Right lobe of liver (tissue), 6 donors: ENCODE measurements around the gene PRIMPOL. TPM values are rescaled to one million over a fixed set of nuclear protein-coding genes. Genes with fewer than 3 reads are reported as not detected.

Experiments
- ATAC-seq, 4 donors: fragments of 200-7000 bp; cut with Tn5 transposase; one replicate each; pipeline ENCODE4 v1.9.1; 2020; ENCODE audit warnings: mild to moderate bottlenecking in 4 of 4, moderate library complexity in 4 of 4
- DNase-seq, 3 donors: peaks; one replicate each; pipeline ENCODE4 v3.0.0-alpha.2; 2020
- H3K27ac ChIP-seq, 3 donors: fragments of 200-600 bp; one replicate each; pipeline ENCODE4 v1.8.0; 2022
- H3K27me3 ChIP-seq, 2 donors: fragments of 200-600 bp; one replicate each; pipeline ENCODE4 v1.8.0; 2022
- H3K36me3 ChIP-seq, 4 donors: fragments of 200-600 bp; sonication (generic) in 1 of 4; one replicate each; pipeline versions ENCODE4 v1.5.1 to v1.8.0; 2017 to 2022; ENCODE audit warnings: control low read depth in 1 of 4
- H3K4me1 ChIP-seq, 4 donors: fragments of 200-600 bp; sonication (generic) in 1 of 4; one replicate each; pipeline versions ENCODE4 v1.5.1 to v1.8.0; 2017 to 2022; ENCODE audit warnings: control low read depth in 1 of 4
- H3K4me3 ChIP-seq, 3 donors: fragments of 200-600 bp; one replicate each; pipeline ENCODE4 v1.8.0; 2022
- H3K9me3 ChIP-seq, 4 donors: fragments of 200-600 bp; sonication (generic) in 1 of 4; one replicate each; pipeline versions ENCODE4 v1.5.1 to v1.8.0; 2017 to 2022; ENCODE audit warnings: control low read depth in 1 of 4
- POLR2A ChIP-seq: fragments of 450-650 bp; IDR thresholded peaks from one replicate; pipeline ENCODE4 v1.6.1; 2017; ENCODE audit warnings: antibody characterized with exemption, mild to moderate bottlenecking
- WGBS: methylation state at CpG from one replicate; pipeline ENCODE4 v1.1.6; 2018; ENCODE audit warnings: low coverage, low lambda C conversion rate; ENCODE audit not compliant: insufficient coverage; ENCODE audit errors: missing lambda C conversion rate; 5-methylcytosine and 5-hydroxymethylcytosine counted together
- intact Hi-C, 2 donors: fragments of 100-400 bp; cut with DNase I; formaldehyde crosslinking; loops; one replicate each; pipeline versions ENCODE4 v1.11.2 to v1.14.1; 2022
- total RNA-seq, 6 experiments: library from RNA; depleted of rRNA in 2 of 6; stranded (reverse); fragments of >200 nt in 2 of 6; fragmentation: NEBNext Ultra II Directional in 3 of 6; extraction: Animal tissue kit (Norgen Biotek cat#: 25700) in 3 of 6; gene quantifications; one replicate each; pipeline versions ENCODE4 v1.1.0 to v1.2.4, GENCODE V29; 2016 to 2023
- TF ChIP-seq, protein P1 (sequence below), 4 donors: fragments of 200-600 bp in 3 of 4; fragments of 450-650 bp in 1 of 4; IDR thresholded peaks; one replicate each; pipeline versions ENCODE4 v1.5.1 to v1.8.0; 2016 to 2022; ENCODE audit warnings: antibody characterized with exemption in 4 of 4, mild to moderate bottlenecking in 2 of 4
- donor health status: DM: no; HTN: yes; CAD: no.
- donor health status: DM: no; HTN: no; CAD: no.
- donor health status: DM: no; HTN: no; CAD: no.
- donor health status: DM: no; HTN: yes; CAD: no.
- donor health status: DM: no; HTN: yes; CAD: no.

PRIMPOL gene
- total RNA-seq, 6 experiments from 2014 or later: 4.0 to 8.7 (median 5.7) TPM

DNA sequence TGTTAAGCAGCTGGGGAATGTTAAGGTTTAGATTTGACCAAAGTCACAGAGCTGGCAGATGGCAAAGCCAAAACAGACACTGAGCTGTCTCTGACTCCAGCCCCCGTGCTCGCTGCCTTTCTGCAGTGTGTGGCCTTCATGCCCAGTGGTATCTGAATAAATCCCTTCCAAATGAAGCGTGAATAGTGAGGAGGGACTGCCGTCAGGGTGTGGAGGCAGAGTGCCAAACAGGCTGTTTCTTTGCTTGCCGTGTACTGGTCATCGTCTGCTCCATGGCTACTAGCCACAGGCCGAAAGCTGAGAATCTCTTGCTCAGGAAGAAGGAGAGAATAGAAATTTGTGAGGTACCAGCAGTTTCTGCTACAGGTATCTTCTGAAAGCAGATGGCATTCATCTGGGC, 19.7 kb downstream of the PRIMPOL start:
- no peak for TF ChIP-seq POLR2A
- TF ChIP-seq, protein P1, sequence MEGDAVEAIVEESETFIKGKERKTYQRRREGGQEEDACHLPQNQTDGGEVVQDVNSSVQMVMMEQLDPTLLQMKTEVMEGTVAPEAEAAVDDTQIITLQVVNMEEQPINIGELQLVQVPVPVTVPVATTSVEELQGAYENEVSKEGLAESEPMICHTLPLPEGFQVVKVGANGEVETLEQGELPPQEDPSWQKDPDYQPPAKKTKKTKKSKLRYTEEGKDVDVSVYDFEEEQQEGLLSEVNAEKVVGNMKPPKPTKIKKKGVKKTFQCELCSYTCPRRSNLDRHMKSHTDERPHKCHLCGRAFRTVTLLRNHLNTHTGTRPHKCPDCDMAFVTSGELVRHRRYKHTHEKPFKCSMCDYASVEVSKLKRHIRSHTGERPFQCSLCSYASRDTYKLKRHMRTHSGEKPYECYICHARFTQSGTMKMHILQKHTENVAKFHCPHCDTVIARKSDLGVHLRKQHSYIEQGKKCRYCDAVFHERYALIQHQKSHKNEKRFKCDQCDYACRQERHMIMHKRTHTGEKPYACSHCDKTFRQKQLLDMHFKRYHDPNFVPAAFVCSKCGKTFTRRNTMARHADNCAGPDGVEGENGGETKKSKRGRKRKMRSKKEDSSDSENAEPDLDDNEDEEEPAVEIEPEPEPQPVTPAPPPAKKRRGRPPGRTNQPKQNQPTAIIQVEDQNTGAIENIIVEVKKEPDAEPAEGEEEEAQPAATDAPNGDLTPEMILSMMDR (IDR thresholded peaks at IDR 0.05): no peak
- DNase-seq (no peak), ATAC-seq (no peak)
- H3K27ac ChIP-seq: no peak overlapping the region
- intact Hi-C loops: no loop called here
- H3K36me3 ChIP-seq: peaks cover 0 to 10% (median 2%) of the 10 kb centered on the region in 4 donors
- H3K4me1 ChIP-seq: peaks cover 0 to 12% (median 0%) of the 10 kb centered on the region in 4 donors
- H3K4me3 ChIP-seq: no peak overlapping the region
- WGBS: 86% methylated on average over 7 of the region's 7 CpGs
- no peaks in the 10 kb centered on the region for H3K9me3 ChIP-seq
- no peaks in the 10 kb centered on the region for H3K27me3 ChIP-seq

DNA sequence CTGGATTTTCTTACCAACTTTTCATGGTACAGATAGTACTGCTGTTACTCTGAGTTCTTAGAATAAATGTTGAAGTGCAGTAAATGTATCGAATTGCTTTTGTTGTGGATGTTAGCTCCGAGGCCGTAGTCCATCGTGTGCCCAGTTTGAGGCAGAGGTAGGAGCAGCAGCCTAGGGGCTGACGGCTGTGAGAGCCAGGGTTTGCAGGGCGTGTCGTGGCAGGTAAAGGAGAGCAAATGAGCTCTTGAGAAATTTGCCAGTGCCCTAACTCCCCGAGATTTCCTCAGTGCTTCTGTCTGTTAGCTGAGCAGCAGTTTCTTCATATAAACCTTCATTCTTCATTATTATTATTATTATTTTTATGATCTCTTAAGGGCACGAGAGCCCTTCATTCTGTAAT, 21.6 kb downstream of the PRIMPOL start:
- H3K4me3 ChIP-seq: no peak overlapping the region
- TF ChIP-seq, protein P1 (IDR thresholded peaks at IDR 0.05): no peak
- TF ChIP-seq POLR2A: no peak
- H3K4me1 ChIP-seq: peaks cover 0 to 9% (median 0%) of the 10 kb centered on the region in 4 donors
- ATAC-seq (no peak), DNase-seq (no peak)
- H3K9me3 ChIP-seq: no peaks in the 10 kb centered on the region
- WGBS: 94% methylated on average over 9 of the region's 9 CpGs
- peaks cover 0 to 10% (median 2%) of the 10 kb centered on the region in 4 donors for H3K36me3 ChIP-seq
- H3K27me3 ChIP-seq: no peaks in the 10 kb centered on the region
- intact Hi-C loops: no loop called here
- no peak overlapping the region for H3K27ac ChIP-seq

DNA sequence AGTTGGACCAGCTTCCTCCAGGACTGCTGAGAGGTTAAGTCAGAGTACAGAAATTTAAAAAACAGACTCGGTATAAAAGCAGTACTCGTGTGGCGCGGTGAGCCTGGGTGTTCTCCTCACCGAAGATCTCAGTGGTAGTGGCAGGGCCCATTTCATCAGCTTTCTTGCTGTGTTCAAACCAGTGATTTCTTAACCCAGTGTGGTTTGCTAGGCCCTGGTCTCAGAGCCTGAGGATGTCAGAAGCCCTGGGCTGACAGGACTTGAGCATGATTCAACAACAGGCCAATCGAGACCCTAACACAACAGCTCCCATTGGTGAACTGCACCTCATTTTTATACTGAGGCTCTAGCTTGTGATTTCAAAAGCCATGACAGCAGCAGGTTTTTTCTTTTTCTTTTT, 23.2 kb downstream of the PRIMPOL start:
- intact Hi-C loops: no loop called here
- WGBS: 81% methylated on average over 2 of the region's 6 CpGs
- H3K27me3 ChIP-seq: no peaks in the 10 kb centered on the region
- peaks cover 0 to 10% (median 2%) of the 10 kb centered on the region in 4 donors for H3K36me3 ChIP-seq
- TF ChIP-seq, protein P1 (IDR thresholded peaks at IDR 0.05): no peak
- no peak for TF ChIP-seq POLR2A
- no peak for ATAC-seq
- H3K4me1 ChIP-seq: no peaks in the 10 kb centered on the region
- H3K27ac ChIP-seq: no peak overlapping the region
- H3K9me3 ChIP-seq: no peaks in the 10 kb centered on the region
- no peak for DNase-seq
- no peak overlapping the region for H3K4me3 ChIP-seq

DNA sequence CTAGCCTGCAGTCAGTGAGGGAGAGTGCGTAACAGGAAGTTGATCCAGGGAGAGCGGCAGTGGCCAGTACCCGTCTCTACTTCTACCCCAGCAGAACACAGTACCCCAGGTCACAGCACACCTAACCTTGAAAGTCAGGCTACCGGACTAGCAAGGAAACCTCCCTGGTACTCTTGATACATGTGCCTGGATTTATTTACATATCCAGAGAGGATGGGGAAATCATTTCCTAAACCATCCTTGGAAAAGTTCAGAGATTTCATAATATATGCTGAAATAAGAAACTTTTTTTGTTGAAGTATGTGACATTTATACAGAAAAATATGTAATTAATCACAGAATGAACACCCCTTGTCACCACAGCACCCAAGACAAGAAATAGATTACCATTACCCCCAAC, 24.5 kb downstream of the PRIMPOL start:
- intact Hi-C loops: no loop called here
- no peak for DNase-seq
- H3K4me1 ChIP-seq: no peaks in the 10 kb centered on the region
- WGBS: 80% methylated on average over 1 of the region's 4 CpGs
- no peak overlapping the region for H3K4me3 ChIP-seq
- no peaks in the 10 kb centered on the region for H3K27me3 ChIP-seq
- no peak for ATAC-seq
- H3K36me3 ChIP-seq: peaks cover 0 to 10% (median 2%) of the 10 kb centered on the region in 4 donors
- no peak overlapping the region for H3K27ac ChIP-seq
- TF ChIP-seq, protein P1 (IDR thresholded peaks at IDR 0.05): no peak
- TF ChIP-seq POLR2A: no peak
- no peaks in the 10 kb centered on the region for H3K9me3 ChIP-seq

DNA sequence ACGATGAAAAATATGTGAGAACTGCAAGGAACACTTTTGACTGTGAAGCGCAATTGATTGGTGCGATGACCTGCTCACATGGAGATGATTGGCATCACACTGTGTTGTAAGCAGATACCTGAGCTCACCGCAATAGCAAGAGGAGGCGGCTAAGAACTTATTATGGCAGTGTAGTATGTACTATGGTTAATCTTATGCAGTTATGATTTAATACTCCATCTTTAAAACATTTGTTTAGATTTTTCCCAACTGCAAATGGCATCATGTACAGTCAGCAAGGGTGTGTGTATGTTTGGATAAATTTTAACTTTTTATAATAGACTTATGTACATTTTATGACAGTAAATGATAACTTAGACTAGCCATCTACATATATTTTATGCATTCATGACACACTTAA, 25.5 kb downstream of the PRIMPOL start:
- intact Hi-C loops: no loop called here
- no peak for ATAC-seq
- H3K4me1 ChIP-seq: no peaks in the 10 kb centered on the region
- H3K4me3 ChIP-seq: no peak overlapping the region
- no peaks in the 10 kb centered on the region for H3K27me3 ChIP-seq
- DNase-seq: no peak
- H3K27ac ChIP-seq: no peak overlapping the region
- WGBS: 94% methylated on average over 5 of the region's 5 CpGs
- no peaks in the 10 kb centered on the region for H3K9me3 ChIP-seq
- H3K36me3 ChIP-seq: peaks cover 0 to 10% (median 2%) of the 10 kb centered on the region in 4 donors
- TF ChIP-seq POLR2A: no peak
- TF ChIP-seq, protein P1 (IDR thresholded peaks at IDR 0.05): no peak
